Keratinocyte (primary cell): ENCODE results near the gene PDZD2.

Experiments
- EZH2 ChIP-seq: IDR thresholded peaks from one replicate; pipeline ENCODE4 v1.6.1; 2012; ENCODE audit warnings: inconsistent platforms, mild to moderate bottlenecking, low read length, moderate library complexity
- TF ChIP-seq, protein P1 (sequence below), 3 experiments: IDR thresholded peaks in 1 of 3; conservative IDR thresholded peaks in 1 of 3; optimal IDR thresholded peaks in 1 of 3; 2 replicates in 2 of 3; 3 replicates in 1 of 3; pipeline versions ENCODE3 to v1.5.1; 2011; ENCODE audit warnings: low read length in 3 of 3, mild to moderate bottlenecking in 3 of 3, moderate library complexity in 2 of 3, control low read depth in 1 of 3, inconsistent platforms in 1 of 3; ENCODE audit not compliant: insufficient read depth in 2 of 3; ENCODE audit errors: extremely low read depth in 1 of 3

DNA sequence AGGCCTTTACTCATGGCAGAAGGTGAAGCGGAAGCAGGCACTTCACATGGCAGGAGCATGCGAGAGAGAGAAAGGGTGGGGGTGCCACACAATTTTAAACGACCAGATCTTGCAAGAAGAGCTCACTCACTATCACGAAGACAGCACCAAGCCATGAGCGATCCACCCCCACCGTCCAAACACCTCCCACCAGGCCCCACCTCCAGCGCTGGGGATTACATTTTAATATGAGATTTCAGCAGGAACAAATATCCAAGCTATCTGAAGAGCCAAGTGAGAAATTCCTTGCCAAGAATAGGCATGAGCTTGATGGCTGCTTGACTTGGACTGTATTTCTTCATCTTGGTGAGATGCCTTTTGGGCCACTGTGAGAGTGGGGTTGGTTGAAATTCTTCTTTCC, 88.0 kb downstream of the PDZD2 start:
- TF ChIP-seq, protein P1, sequence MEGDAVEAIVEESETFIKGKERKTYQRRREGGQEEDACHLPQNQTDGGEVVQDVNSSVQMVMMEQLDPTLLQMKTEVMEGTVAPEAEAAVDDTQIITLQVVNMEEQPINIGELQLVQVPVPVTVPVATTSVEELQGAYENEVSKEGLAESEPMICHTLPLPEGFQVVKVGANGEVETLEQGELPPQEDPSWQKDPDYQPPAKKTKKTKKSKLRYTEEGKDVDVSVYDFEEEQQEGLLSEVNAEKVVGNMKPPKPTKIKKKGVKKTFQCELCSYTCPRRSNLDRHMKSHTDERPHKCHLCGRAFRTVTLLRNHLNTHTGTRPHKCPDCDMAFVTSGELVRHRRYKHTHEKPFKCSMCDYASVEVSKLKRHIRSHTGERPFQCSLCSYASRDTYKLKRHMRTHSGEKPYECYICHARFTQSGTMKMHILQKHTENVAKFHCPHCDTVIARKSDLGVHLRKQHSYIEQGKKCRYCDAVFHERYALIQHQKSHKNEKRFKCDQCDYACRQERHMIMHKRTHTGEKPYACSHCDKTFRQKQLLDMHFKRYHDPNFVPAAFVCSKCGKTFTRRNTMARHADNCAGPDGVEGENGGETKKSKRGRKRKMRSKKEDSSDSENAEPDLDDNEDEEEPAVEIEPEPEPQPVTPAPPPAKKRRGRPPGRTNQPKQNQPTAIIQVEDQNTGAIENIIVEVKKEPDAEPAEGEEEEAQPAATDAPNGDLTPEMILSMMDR (optimal IDR thresholded peaks at IDR 0.05 in 1 of 3, IDR thresholded peaks at IDR 0.05 in 1 of 3, conservative IDR thresholded peaks at IDR 0.05 in 1 of 3; ENCODE audit: extremely low read depth in 1 of 3, insufficient read depth in 2 of 3, low read length in 3 of 3): no peak
- no peak for TF ChIP-seq EZH2
